Measurements from ENCODE around the gene CDK13.
"Not testable (repeated sequence)": the region's sequence is repeated elsewhere in the genome, so short reads cannot be mapped to it uniquely, and the experiment has no call there.

Gene CDK13

DNA sequence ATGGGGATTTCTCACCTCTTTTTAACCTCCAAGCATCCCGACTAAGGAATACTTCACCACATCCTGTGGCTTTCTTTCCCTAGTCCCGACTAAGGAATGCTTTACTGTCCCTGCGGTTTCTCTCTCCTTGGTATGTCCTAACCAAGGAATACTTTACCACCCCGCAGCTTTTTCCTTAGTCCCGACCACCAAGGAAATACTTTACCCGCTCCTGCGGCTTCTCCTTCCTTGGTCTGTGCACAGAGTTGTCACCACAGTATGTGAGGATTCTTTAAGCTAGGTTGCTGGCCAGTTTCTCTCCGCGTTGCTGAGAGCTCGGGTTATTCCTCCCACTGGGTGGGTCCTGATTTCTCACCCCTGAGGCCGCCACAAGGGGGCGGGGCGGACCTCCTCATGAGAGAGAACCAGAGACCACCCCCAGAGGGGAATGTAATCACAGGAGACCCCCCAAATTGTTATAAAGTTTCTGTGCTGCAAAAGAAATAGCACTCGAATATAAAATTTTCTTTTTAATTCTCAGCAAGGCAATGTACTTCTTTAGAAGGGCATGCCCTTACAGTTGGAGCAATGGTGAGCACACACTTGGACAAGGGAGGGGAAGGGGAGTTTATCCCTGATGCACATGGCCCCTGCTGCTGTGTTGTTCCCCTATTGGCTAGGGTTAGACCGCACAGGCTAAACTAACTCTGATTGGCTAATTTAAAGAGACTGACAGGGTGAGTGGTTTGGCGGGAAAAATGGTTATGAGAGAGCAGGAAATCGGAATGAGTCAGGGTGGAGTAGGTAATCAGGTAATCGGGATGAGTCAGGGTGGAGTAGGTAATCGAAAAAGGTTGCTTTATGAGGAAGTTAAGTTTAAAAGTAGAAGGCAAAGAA is 197.6 kb downstream of the CDK13 start:
- no peak for DNase-seq

DNA sequence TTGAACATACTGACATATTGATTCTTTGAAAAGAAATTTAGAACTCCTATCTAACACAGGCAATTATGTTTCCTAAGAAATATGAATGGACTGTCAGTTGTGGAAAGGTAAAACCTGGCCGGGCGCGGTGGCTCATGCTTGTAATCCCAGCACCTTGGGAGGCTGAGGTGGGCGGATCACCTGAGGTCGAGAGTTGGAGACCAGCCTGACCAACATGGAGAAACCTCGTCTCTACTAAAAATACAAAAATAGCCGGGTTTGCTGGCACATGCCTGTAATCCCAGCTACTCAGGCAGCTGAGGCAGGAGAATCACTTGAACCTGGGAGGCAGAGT is 198.2 kb downstream of the CDK13 start:
- DNase-seq = not testable (repeated sequence)

DNA sequence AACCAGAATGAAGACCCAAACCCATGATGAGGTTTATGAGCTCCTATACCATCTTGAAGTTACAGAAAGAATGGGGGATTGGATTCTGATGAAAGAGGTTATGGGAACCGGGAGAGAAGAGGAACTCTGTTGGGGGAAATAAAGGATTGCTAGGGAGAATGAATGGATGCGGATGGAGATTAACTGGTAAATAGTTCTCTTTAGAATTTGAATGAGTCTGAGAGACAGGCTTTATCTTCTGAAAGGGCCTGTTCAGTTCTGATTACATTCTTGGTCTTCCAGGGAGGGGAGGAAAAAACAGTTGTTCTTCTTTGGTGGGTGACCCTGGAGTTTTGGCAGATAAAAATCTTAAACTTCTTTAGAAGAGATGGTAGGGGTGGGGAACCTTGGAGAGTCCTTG is 198.6 kb downstream of the CDK13 start:
- no peak for DNase-seq
